ENCODE measurements around the gene FKBP2.

Gene FKBP2

GRCh38 chr11:64240435-64241240, at the start of gene FKBP2:
Gene FKBP2 (plus strand): TSS chr11:64241095. CDS start chr11:64242388, 1,293 bp downstream.
- DNase-seq: peak; percentile 98

GRCh38 chr11:64192434-64192833, 48.5 kb upstream of the FKBP2 start:
- no peak for DNase-seq

- DNase-seq: no peak
Measured at GRCh38 chr11:64196626-64197025, 44.3 kb upstream of the FKBP2 start.

GRCh38 chr11:64198511-64198910, 42.4 kb upstream of the FKBP2 start:
- DNase-seq: no peak

GRCh38 chr11:64201543-64201942, 39.4 kb upstream of the FKBP2 start:
- DNase-seq: no peak

- DNase-seq: no peak
Measured at GRCh38 chr11:64202992-64203391, 37.9 kb upstream of the FKBP2 start.

- no peak for DNase-seq
Measured at GRCh38 chr11:64203421-64204079, 37.3 kb upstream of the FKBP2 start.

- no peak for DNase-seq
Measured at GRCh38 chr11:64204080-64204440, 36.8 kb upstream of the FKBP2 start.

GRCh38 chr11:64204464-64204989, 36.4 kb upstream of the FKBP2 start:
- DNase-seq: peak; percentile 84

GRCh38 chr11:64206457-64207255, 34.2 kb upstream of the FKBP2 start, which contains the start of gene FERMT3:
Gene FERMT3 (plus strand): TSS chr11:64206721. CDS start chr11:64207365, 644 bp downstream.
- DNase-seq: peak; percentile 76

- DNase-seq: peak; percentile 85
Measured at GRCh38 chr11:64207256-64208085, 33.4 kb upstream of the FKBP2 start.

- no peak for DNase-seq
Measured at GRCh38 chr11:64208086-64208795, 32.7 kb upstream of the FKBP2 start.

- DNase-seq: no peak
Measured at GRCh38 chr11:64208796-64209562, 31.9 kb upstream of the FKBP2 start.

GRCh38 chr11:64209563-64209843, 31.4 kb upstream of the FKBP2 start:
- no peak for DNase-seq

GRCh38 chr11:64210301-64211020, 30.4 kb upstream of the FKBP2 start:
- DNase-seq: no peak

- no peak for DNase-seq
Measured at GRCh38 chr11:64211181-64211872, 29.6 kb upstream of the FKBP2 start.

- no peak for DNase-seq
Measured at GRCh38 chr11:64216879-64217278, 24.0 kb upstream of the FKBP2 start.

- no peak for DNase-seq
Measured at GRCh38 chr11:64218628-64219353, 22.1 kb upstream of the FKBP2 start.

GRCh38 chr11:64219354-64219684, 21.6 kb upstream of the FKBP2 start:
- DNase-seq: no peak

Data from activated CD8-positive, alpha-beta memory T cell treated with anti-CD3 and anti-CD28 coated beads, Interleukin-2, amount 50 U/mL, for 4 hours (primary cell).